ENCODE results near the gene RALGAPA2.

The RALGAPA2 gene

GRCh38 chr20:20557406-20557805 is 155.0 kb downstream of the RALGAPA2 start:
- Histone ChIP-seq H3K36me3 (ENCODE audit: control insufficient read depth, insufficient read depth, low read length) (no peaks in the 10 kb centered on the region), H3K27ac (ENCODE audit: low read depth, low read length, severe bottlenecking) (no peak overlapping the region), H3K9me3 (ENCODE audit: control insufficient read depth, low read length) (peaks cover 5% of the 10 kb centered on the region), H3K4me3 (ENCODE audit: extremely low read depth, insufficient read depth, low read length, poor library complexity, severe bottlenecking) (no peak overlapping the region), H3K4me1 (ENCODE audit: control insufficient read depth, insufficient read depth, low read length, poor library complexity, severe bottlenecking) (no peaks in the 10 kb centered on the region)
- 100% methylated on average over 1 of the region's 3 CpGs; no CpG with 5 or more reads in 1 of the 2 experiments for WGBS, 2 experiments (ENCODE audit: insufficient coverage in 2 of 2)

GRCh38 chr20:20555838-20556237 is 156.6 kb downstream of the RALGAPA2 start:
- no CpG with 5 or more reads among the region's 1 CpG for WGBS, 2 experiments (ENCODE audit: insufficient coverage in 2 of 2)

DNA sequence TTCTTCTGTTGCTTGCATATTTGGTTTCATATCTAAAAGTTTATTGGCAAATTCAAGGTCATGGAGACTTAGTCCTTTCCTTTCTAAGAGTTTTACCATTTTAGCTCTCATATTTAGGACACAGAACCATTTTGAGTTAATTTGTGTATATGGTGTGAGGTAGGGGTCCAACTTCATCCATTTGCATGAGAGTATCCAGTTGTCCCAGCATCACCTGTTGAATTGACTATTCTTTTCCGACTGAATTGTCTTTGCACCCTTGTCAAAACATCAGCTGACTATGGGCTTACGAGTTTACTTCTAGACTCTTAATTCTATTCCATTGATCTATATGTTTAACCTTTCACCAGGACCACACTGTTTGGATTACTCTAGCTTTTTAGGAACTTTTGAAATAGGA is 157.5 kb downstream of the RALGAPA2 start:
- no peak overlapping the region for H3K4me3 ChIP-seq (ENCODE audit: extremely low read depth, insufficient read depth, low read length, poor library complexity, severe bottlenecking)
- H3K9me3 ChIP-seq (ENCODE audit: control insufficient read depth, low read length): peaks cover 5% of the 10 kb centered on the region
- no peaks in the 10 kb centered on the region for H3K4me1 ChIP-seq (ENCODE audit: control insufficient read depth, insufficient read depth, low read length, poor library complexity, severe bottlenecking)
- H3K36me3 ChIP-seq (ENCODE audit: control insufficient read depth, insufficient read depth, low read length): no peaks in the 10 kb centered on the region
- H3K27ac ChIP-seq (ENCODE audit: low read depth, low read length, severe bottlenecking): no peak overlapping the region
- 17 to 44% methylated on average over 1 of the region's 2 CpGs for WGBS, 2 experiments (ENCODE audit: insufficient coverage in 2 of 2)

More at GRCh38 chr20:20555838-20556237, 156.6 kb downstream of the RALGAPA2 start:
- no peaks in the 10 kb centered on the region for H3K36me3 ChIP-seq (ENCODE audit: control insufficient read depth, insufficient read depth, low read length)
- H3K27ac ChIP-seq (ENCODE audit: low read depth, low read length, severe bottlenecking): no peak overlapping the region
- peaks cover 5% of the 10 kb centered on the region for H3K9me3 ChIP-seq (ENCODE audit: control insufficient read depth, low read length)
- H3K4me1 ChIP-seq (ENCODE audit: control insufficient read depth, insufficient read depth, low read length, poor library complexity, severe bottlenecking): no peaks in the 10 kb centered on the region
- H3K4me3 ChIP-seq (ENCODE audit: extremely low read depth, insufficient read depth, low read length, poor library complexity, severe bottlenecking): no peak overlapping the region

- Histone ChIP-seq H3K9me3 (ENCODE audit: control insufficient read depth, low read length) (peaks cover 5% of the 10 kb centered on the region), H3K4me1 (ENCODE audit: control insufficient read depth, insufficient read depth, low read length, poor library complexity, severe bottlenecking) (no peaks in the 10 kb centered on the region), H3K27ac (ENCODE audit: low read depth, low read length, severe bottlenecking) (no peak overlapping the region), H3K4me3 (ENCODE audit: extremely low read depth, insufficient read depth, low read length, poor library complexity, severe bottlenecking) (no peak overlapping the region), H3K36me3 (ENCODE audit: control insufficient read depth, insufficient read depth, low read length) (no peaks in the 10 kb centered on the region)
These were observed 158.9 kb downstream of the RALGAPA2 start for GRCh38 chr20:20553541-20553940.

DNA sequence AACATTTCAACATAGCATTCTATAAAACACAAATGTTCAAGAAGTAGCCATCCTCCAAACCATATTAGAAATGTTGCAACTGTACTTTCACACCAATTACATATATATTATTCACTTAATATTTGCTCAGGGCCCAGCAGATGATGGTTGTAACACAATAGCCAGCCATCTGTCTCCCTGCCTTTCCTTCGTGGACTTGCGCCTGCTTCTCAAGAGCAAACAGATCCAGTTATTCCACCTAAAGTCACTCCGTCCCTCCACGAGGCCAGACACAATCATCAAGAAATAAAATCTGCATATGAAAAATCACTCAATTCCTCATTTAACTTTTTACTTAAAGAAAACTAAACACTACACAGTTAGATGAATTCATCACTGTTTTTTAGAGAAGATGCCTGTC is 160.4 kb downstream of the RALGAPA2 start:
- H3K9me3 ChIP-seq (ENCODE audit: control insufficient read depth, low read length): peaks cover 5% of the 10 kb centered on the region
- no peak overlapping the region for H3K27ac ChIP-seq (ENCODE audit: low read depth, low read length, severe bottlenecking)
- H3K4me1 ChIP-seq (ENCODE audit: control insufficient read depth, insufficient read depth, low read length, poor library complexity, severe bottlenecking): no peaks in the 10 kb centered on the region
- no peak overlapping the region for H3K4me3 ChIP-seq (ENCODE audit: extremely low read depth, insufficient read depth, low read length, poor library complexity, severe bottlenecking)
- WGBS, 2 experiments (ENCODE audit: insufficient coverage in 2 of 2): 89 to 93% methylated on average over 4 of the region's 4 CpGs
- H3K36me3 ChIP-seq (ENCODE audit: control insufficient read depth, insufficient read depth, low read length): no peaks in the 10 kb centered on the region

DNA sequence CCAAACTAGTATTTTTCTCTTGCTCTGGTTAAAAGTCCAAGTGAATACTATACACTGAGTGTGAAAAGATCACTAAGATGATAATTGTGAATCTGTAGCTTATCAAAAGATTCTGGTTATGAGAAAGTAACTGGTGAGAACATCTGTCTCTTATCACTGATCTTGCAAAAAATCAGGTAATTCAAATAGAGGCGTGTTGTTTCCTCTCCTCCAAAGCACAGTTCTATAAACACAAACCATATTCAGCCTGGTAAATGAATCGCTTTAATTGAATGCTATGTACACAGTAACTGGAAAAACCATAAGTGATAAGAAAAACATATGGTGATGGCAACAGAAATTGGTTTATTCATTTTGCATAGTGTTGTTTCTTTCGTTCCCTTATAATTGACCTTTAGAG is 161.0 kb downstream of the RALGAPA2 start:
- no peak overlapping the region for H3K4me3 ChIP-seq (ENCODE audit: extremely low read depth, insufficient read depth, low read length, poor library complexity, severe bottlenecking)
- no peaks in the 10 kb centered on the region for H3K4me1 ChIP-seq (ENCODE audit: control insufficient read depth, insufficient read depth, low read length, poor library complexity, severe bottlenecking)
- WGBS, 2 experiments (ENCODE audit: insufficient coverage in 2 of 2): 83% methylated on average over 1 of the region's 3 CpGs; no CpG with 5 or more reads in 1 of the 2 experiments
- H3K27ac ChIP-seq (ENCODE audit: low read depth, low read length, severe bottlenecking): no peak overlapping the region
- no peaks in the 10 kb centered on the region for H3K36me3 ChIP-seq (ENCODE audit: control insufficient read depth, insufficient read depth, low read length)
- peaks cover 5% of the 10 kb centered on the region for H3K9me3 ChIP-seq (ENCODE audit: control insufficient read depth, low read length)

- Histone ChIP-seq H3K4me1 (ENCODE audit: control insufficient read depth, insufficient read depth, low read length, poor library complexity, severe bottlenecking) (no peaks in the 10 kb centered on the region), H3K4me3 (ENCODE audit: extremely low read depth, insufficient read depth, low read length, poor library complexity, severe bottlenecking) (no peak overlapping the region), H3K9me3 (ENCODE audit: control insufficient read depth, low read length) (no peaks in the 10 kb centered on the region), H3K36me3 (ENCODE audit: control insufficient read depth, insufficient read depth, low read length) (no peaks in the 10 kb centered on the region), H3K27ac (ENCODE audit: low read depth, low read length, severe bottlenecking) (no peak overlapping the region)
- no CpG with 5 or more reads among the region's 1 CpG for WGBS, 2 experiments (ENCODE audit: insufficient coverage in 2 of 2)
These were observed 162.7 kb downstream of the RALGAPA2 start for GRCh38 chr20:20549704-20550103.

- Histone ChIP-seq H3K4me1 (ENCODE audit: control insufficient read depth, insufficient read depth, low read length, poor library complexity, severe bottlenecking) (no peaks in the 10 kb centered on the region), H3K9me3 (ENCODE audit: control insufficient read depth, low read length) (no peaks in the 10 kb centered on the region), H3K4me3 (ENCODE audit: extremely low read depth, insufficient read depth, low read length, poor library complexity, severe bottlenecking) (no peak overlapping the region), H3K36me3 (ENCODE audit: control insufficient read depth, insufficient read depth, low read length) (no peaks in the 10 kb centered on the region), H3K27ac (ENCODE audit: low read depth, low read length, severe bottlenecking) (no peak overlapping the region)
- WGBS, 2 experiments (ENCODE audit: insufficient coverage in 2 of 2): 83 to 93% methylated on average over 2 to 3 of the region's 6 CpGs
These were observed 163.2 kb downstream of the RALGAPA2 start for GRCh38 chr20:20549267-20549612.

DNA sequence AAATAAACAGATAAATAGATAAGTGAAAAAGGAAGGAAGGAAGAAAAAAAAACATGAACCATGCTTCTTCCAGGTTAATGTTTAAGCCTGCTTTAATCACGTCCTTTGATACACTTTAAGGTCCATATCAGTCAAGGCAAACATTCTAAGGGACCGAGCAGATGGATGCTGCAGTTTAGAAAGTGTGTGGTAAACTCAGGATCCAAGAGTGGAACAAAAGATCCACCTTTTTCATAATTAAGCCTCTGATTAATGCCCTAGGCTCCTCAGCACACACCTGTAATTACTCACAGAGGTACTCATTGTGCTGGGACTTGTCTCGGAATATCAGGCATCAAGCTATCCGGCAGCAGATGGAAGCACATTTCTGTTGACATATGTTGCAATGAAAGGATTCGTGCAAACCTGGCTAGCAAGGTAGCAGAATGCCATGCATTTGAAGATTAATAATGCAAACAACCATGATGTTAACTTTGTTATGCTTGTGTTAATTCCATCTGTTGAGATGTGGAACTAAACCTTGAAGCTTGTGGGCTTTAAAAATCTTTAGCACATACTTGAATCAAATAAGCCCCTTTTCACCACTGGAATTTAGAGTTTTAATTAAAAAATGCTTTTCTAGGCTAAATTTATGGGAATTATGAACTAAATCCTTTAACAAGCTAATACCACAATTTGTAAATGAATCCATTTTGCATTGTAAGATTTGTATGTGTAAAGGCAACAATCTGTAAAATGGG is 163.7 kb downstream of the RALGAPA2 start:
- no peaks in the 10 kb centered on the region for H3K9me3 ChIP-seq (ENCODE audit: control insufficient read depth, low read length)
- H3K4me3 ChIP-seq (ENCODE audit: extremely low read depth, insufficient read depth, low read length, poor library complexity, severe bottlenecking): no peak overlapping the region
- no peaks in the 10 kb centered on the region for H3K4me1 ChIP-seq (ENCODE audit: control insufficient read depth, insufficient read depth, low read length, poor library complexity, severe bottlenecking)
- no peaks in the 10 kb centered on the region for H3K36me3 ChIP-seq (ENCODE audit: control insufficient read depth, insufficient read depth, low read length)
- WGBS, 2 experiments (ENCODE audit: insufficient coverage in 2 of 2): 93 to 95% methylated on average over 4 of the region's 5 CpGs
- H3K27ac ChIP-seq (ENCODE audit: low read depth, low read length, severe bottlenecking): no peak overlapping the region

DNA sequence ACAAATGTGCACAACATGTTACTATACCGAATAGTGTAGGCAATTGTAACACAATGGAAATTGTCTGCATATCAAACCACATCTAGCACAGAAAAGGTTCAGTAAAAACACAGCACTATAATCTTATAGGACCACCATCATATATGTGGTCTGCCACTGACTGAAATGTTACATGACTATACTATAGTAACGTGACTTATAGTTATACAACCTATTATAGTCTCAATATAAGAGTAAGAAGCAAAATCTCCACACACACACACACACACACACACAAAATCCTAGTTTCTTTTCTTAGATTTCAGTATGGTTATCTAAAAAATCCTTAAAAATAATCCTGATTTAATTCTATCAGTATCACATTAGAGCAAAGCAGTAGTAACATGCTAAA is 164.6 kb downstream of the RALGAPA2 start:
- Histone ChIP-seq H3K36me3 (ENCODE audit: control insufficient read depth, insufficient read depth, low read length) (no peaks in the 10 kb centered on the region), H3K4me3 (ENCODE audit: extremely low read depth, insufficient read depth, low read length, poor library complexity, severe bottlenecking) (no peak overlapping the region), H3K4me1 (ENCODE audit: control insufficient read depth, insufficient read depth, low read length, poor library complexity, severe bottlenecking) (no peaks in the 10 kb centered on the region), H3K9me3 (ENCODE audit: control insufficient read depth, low read length) (no peaks in the 10 kb centered on the region), H3K27ac (ENCODE audit: low read depth, low read length, severe bottlenecking) (no peak overlapping the region)
- WGBS, 2 experiments (ENCODE audit: insufficient coverage in 2 of 2): no CpG with 5 or more reads among the region's 2 CpGs

DNA sequence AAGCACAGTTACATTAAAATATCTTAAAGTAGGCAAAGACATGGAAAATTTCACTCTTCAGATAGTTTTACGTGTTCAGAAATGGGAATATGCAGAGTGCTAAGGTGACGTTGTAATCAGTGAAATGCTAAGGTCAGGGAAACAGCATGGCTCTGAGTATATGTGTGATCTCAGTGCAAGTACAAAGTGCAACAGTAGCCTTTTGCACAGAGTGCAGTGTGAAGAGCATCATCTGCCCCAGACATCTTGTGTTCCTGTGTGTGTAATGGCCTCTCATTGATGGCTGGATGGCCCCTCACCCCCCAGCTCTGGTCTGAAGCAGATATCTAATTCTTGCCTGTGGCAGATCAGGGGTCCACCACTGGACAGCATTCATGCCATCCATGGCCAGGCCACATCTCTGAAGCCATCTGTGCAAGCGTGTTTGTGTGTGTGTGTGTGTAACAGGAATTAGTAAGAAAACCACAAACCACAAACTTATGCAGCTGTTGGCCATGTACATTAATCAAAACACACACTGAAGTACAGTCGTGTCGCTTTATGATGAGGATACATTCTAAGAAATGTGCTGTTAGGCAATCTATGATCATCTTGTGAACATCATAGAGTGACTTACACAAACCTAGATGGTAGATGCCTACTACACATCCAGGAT is 165.1 kb downstream of the RALGAPA2 start:
- 77 to 92% methylated on average over 2 of the region's 5 CpGs for WGBS, 2 experiments (ENCODE audit: insufficient coverage in 2 of 2)
- Histone ChIP-seq H3K27ac (ENCODE audit: low read depth, low read length, severe bottlenecking) (no peak overlapping the region), H3K4me1 (ENCODE audit: control insufficient read depth, insufficient read depth, low read length, poor library complexity, severe bottlenecking) (no peaks in the 10 kb centered on the region), H3K4me3 (ENCODE audit: extremely low read depth, insufficient read depth, low read length, poor library complexity, severe bottlenecking) (no peak overlapping the region), H3K36me3 (ENCODE audit: control insufficient read depth, insufficient read depth, low read length) (no peaks in the 10 kb centered on the region), H3K9me3 (ENCODE audit: control insufficient read depth, low read length) (no peaks in the 10 kb centered on the region)

Measured in mesodermal cell (in vitro differentiated cells).